Loucy (cell line): ENCODE measurements around the gene GSTA2.

Experiments
- EZH2phosphoT487 ChIP-seq: fragments of 200-600 bp; IDR thresholded peaks from 2 replicates; pipeline ENCODE4 v1.6.1; 2018; ENCODE audit warnings: antibody characterized with exemption, mild to moderate bottlenecking, moderate library complexity, borderline replicate concordance
- TF ChIP-seq, protein P1 (sequence below): fragments of 200-600 bp; sonication (generic); conservative IDR thresholded peaks from 2 replicates; pipeline ENCODE4 v1.5.1; 2014; ENCODE audit warnings: mild to moderate bottlenecking, antibody characterized with exemption, low read length

DNA sequence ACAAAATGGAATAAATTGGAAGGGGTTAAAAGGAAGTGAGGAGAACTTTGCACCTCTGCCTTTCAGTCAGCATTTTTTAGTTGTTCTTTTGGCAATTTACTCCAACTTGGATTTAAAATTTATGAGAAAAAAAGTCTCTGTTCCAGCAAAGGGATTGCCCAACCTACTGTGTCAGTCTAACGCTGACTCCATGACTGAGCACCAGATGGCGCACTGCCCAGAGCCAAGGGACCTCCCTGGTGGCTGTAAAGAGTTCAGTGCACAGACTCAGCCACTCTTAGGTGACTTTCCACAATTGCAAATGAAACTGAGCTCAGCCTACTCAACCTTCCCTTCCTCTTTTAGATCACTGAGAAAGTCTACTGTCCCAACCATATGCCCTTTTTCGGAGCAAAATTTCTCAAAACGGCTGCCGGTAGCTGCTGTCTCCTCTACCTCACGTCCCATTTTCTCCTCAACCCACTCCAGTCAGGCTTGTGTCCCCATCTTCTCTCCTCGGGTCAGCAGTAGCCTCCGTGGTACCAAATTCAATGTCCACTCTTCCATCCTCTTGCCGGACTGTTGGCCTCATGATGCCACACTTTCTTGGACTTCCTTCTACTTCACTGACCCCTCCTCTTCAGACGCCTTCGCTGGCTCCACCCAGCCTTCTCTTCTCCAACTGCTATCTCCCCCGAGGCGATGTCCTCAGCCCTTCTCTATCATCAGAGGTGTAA lies 38.7 kb downstream of the GSTA2 start:
- TF ChIP-seq, protein P1, sequence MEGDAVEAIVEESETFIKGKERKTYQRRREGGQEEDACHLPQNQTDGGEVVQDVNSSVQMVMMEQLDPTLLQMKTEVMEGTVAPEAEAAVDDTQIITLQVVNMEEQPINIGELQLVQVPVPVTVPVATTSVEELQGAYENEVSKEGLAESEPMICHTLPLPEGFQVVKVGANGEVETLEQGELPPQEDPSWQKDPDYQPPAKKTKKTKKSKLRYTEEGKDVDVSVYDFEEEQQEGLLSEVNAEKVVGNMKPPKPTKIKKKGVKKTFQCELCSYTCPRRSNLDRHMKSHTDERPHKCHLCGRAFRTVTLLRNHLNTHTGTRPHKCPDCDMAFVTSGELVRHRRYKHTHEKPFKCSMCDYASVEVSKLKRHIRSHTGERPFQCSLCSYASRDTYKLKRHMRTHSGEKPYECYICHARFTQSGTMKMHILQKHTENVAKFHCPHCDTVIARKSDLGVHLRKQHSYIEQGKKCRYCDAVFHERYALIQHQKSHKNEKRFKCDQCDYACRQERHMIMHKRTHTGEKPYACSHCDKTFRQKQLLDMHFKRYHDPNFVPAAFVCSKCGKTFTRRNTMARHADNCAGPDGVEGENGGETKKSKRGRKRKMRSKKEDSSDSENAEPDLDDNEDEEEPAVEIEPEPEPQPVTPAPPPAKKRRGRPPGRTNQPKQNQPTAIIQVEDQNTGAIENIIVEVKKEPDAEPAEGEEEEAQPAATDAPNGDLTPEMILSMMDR = peak; percentile 90
- TF ChIP-seq EZH2phosphoT487 = no peak
